CD8-positive, alpha-beta memory T cell (primary cell): ENCODE measurements around the gene TSPAN18. TPM values are rescaled to one million over a fixed set of nuclear protein-coding genes. Genes with fewer than 3 reads are reported as not detected.

Source experiments
- CTCF ChIA-PET: fragments of 350-600 bp; sonication (Branson Sonifier 250); formaldehyde crosslinking; loops from one replicate; lab custom pipeline; 2021; ENCODE audit warnings: antibody characterized with exemption; lab: Charles Lee
- POLR2A ChIA-PET: fragments of 350-600 bp; sonication (Branson Sonifier 250); formaldehyde crosslinking; loops from one replicate; lab custom pipeline; 2021; ENCODE audit warnings: antibody characterized with exemption; lab: Charles Lee
- DNase-seq, 5 donors: peaks; one replicate each; pipeline versions ENCODE4 v3.0.0 to v3.0.0-alpha.2; 2020 to 2022; ENCODE audit warnings: mixed read lengths in 1 of 5
- H3K27ac ChIP-seq: one replicate; pipeline ENCODE4 v1.7.0; 2013; ENCODE audit warnings: low read depth, mild to moderate bottlenecking, low read length, moderate library complexity
- H3K27me3 ChIP-seq: 2 replicates; pipeline ENCODE4 v1.7.0; 2013; ENCODE audit warnings: low read length, mild to moderate bottlenecking; ENCODE audit not compliant: insufficient read depth, poor library complexity, severe bottlenecking
- H3K36me3 ChIP-seq: 2 replicates; pipeline ENCODE4 v1.7.0; 2013; ENCODE audit warnings: mild to moderate bottlenecking, low read length, moderate library complexity; ENCODE audit not compliant: insufficient read depth
- H3K4me1 ChIP-seq: 2 replicates; pipeline ENCODE4 v1.7.0; 2013; ENCODE audit warnings: mild to moderate bottlenecking, low read length, moderate library complexity; ENCODE audit not compliant: insufficient read depth
- H3K4me3 ChIP-seq: 2 replicates; pipeline ENCODE4 v1.7.0; 2013; ENCODE audit warnings: mild to moderate bottlenecking, low read length
- H3K9me3 ChIP-seq: 2 replicates; pipeline ENCODE4 v1.7.0; 2013; ENCODE audit warnings: mild to moderate bottlenecking, low read length
- H3K27ac Mint-ChIP-seq, 8 donors: one replicate each; pipeline ENCODE4 v1.8.0; 2020 to 2021; ENCODE audit warnings: mixed read lengths in 8 of 8, mild to moderate bottlenecking in 6 of 8, inconsistent platforms in 3 of 8, moderate library complexity in 3 of 8
- H3K27me3 Mint-ChIP-seq, 2 donors: one replicate each; pipeline ENCODE4 v1.8.0; 2020 to 2021; ENCODE audit warnings: mixed read lengths in 2 of 2, mild to moderate bottlenecking in 1 of 2, moderate library complexity in 1 of 2
- H3K36me3 Mint-ChIP-seq, 3 donors: one replicate each; pipeline ENCODE4 v1.8.0; 2020 to 2021; ENCODE audit warnings: mixed read lengths in 3 of 3, inconsistent platforms in 1 of 3, mild to moderate bottlenecking in 1 of 3
- H3K4me1 Mint-ChIP-seq, 3 donors: one replicate each; pipeline ENCODE4 v1.8.0; 2020 to 2021; ENCODE audit warnings: mixed read lengths in 3 of 3, inconsistent platforms in 1 of 3, mild to moderate bottlenecking in 1 of 3
- H3K4me3 Mint-ChIP-seq, 7 donors: one replicate each; pipeline ENCODE4 v1.8.0; 2020 to 2021; ENCODE audit warnings: mixed read lengths in 7 of 7, mild to moderate bottlenecking in 6 of 7, moderate library complexity in 4 of 7, inconsistent platforms in 2 of 7
- H3K9me3 Mint-ChIP-seq, 5 donors: one replicate each; pipeline ENCODE4 v1.8.0; 2020 to 2022; ENCODE audit warnings: mixed read lengths in 5 of 5, mild to moderate bottlenecking in 3 of 5, moderate library complexity in 2 of 5, inconsistent platforms in 1 of 5
- polyA plus RNA-seq: library from polyadenylated mRNA; unstranded; fragments of 300-500 nt; fragmentation: Illumina TruSeq; gene quantifications from one replicate; pipeline ENCODE4 v1.2.3, GENCODE V29; 2021
- total RNA-seq, 2 experiments: library from RNA; stranded (reverse); gene quantifications; one replicate each; pipeline ENCODE4 v1.2.3, GENCODE V29; 2021

TSPAN18 gene
- total and polyA plus RNA-seq, 3 experiments from 2014 or later: 0.60 to 15.1 (median 1.2) TPM

DNA sequence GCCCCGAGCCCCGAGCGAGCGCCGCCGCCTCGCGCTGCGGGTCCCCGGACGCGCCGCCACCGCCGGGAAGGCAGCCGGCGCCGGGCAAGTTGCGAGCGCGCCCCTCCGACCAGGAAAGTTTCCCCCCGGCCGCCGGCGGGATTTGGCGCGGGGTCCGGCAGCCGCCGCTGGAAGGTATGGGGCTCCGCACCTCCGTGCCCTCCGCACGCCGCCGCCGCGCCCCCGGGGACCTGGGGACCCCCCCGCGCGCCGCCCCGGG lies 281 bp downstream of the TSPAN18 start:
- Mint-ChIP-seq H3K9me3 (no peaks in the 10 kb centered on the region), H3K27ac (no peak overlapping the region), H3K4me3 (peak overlapping the region in 1 of 7 donors; percentile 87), H3K27me3 (peaks cover 11% of the 10 kb centered on the region in 2 donors), H3K4me1 (peaks cover 33 to 50% (median 46%) of the 10 kb centered on the region in 3 donors), H3K36me3 (peaks cover 0 to 1% (median 0%) of the 10 kb centered on the region in 3 donors)
- Histone ChIP-seq H3K36me3 (no peaks in the 10 kb centered on the region), H3K27ac (no peak overlapping the region), H3K4me1 (peaks cover 38% of the 10 kb centered on the region), H3K9me3 (no peaks in the 10 kb centered on the region), H3K4me3 (peak overlapping the region; percentile 71), H3K27me3 (peaks cover 7% of the 10 kb centered on the region)
- ChIA-PET POLR2A (no interaction called here), CTCF (no interaction called here)
- DNase-seq: no peak

DNA sequence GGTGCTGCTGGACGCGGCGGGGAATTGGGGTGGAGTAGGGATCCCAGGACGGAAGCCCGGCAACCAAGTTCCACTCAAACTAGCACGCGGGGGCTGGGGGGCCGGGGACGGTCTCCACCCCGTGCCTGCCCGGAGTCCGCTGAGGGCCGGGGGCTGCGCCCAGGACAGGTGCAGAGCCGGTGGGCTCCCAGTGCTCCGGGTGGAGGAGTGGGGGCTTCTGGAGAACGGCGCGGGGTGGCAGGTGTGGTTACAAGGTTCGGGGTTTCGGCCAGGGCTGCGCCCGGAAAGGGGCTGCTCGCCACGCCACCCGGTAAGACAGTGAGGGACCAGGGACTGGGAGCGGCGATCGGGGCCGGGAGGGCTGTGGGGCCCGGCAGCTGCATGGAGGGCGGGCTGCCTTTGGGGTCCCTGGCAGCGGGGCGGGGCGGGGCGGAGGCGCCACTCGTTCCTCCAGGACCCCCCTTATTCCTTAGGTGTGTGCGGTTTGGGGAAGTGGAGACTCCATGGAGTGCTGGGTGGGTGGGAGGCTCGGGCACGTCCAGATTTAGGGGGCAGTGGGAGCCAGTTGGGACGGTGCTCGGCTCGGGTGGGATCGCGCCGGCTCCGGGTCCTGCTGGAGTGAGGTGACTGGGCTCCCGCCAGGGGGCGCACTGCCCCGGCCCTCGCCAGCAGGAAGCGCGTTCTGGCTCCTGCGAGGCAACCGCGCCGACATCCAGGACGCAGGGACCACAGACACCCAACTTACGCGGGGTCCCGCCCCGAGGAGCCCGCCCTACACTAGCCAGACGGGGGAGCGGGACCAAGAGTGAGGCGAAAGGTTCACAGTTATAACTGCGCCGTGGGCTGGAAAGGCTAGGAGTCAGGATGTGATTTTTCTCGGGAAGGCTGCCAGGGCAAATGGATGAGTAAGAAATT lies 868 bp downstream of the TSPAN18 start:
- DNase-seq: peak; percentile 70 to 81 (median 75)
- Histone ChIP-seq H3K9me3 (no peaks in the 10 kb centered on the region), H3K4me1 (peaks cover 38% of the 10 kb centered on the region), H3K36me3 (no peaks in the 10 kb centered on the region), H3K27ac (no peak overlapping the region), H3K27me3 (peaks cover 7% of the 10 kb centered on the region), H3K4me3 (peak overlapping the region; percentile 71)
- Mint-ChIP-seq H3K36me3 (peaks cover 0 to 1% (median 0%) of the 10 kb centered on the region in 3 donors), H3K4me1 (peaks cover 35 to 55% (median 46%) of the 10 kb centered on the region in 3 donors), H3K9me3 (no peaks in the 10 kb centered on the region), H3K27me3 (peaks cover 11% of the 10 kb centered on the region in 2 donors), H3K27ac (peak overlapping the region in 7 of 8 donors; percentile 9 to 91 (median 84)), H3K4me3 (peak overlapping the region; percentile 82 to 95 (median 87))
- CTCF ChIA-PET: interaction anchor here (0.9 kb wide), 1 partner anchor 21 kb away, joined by 3 read pairs; no protein-coding TSS in a partner anchor
- POLR2A ChIA-PET: no interaction called here

DNA sequence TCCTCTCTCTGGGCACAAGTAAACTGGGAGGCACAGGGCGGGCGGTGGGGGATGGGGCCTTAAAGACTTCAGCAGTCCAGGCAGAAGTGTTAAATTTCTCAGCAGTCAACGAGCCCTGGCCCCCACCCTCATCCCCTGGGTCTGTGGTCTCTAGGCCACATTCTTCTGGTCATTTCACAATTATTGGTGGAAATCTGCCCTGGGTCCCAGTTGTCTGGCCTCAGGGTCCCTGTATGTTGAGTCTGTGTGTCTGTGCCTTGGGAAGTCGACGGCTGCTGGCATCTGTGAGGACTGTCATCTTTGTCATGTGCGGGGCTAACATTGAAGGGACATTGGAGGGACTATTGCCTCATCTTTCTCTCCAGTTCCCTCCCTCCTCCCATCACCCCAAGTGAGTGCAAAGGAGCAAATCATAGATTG lies 1.7 kb downstream of the TSPAN18 start:
- POLR2A ChIA-PET: no interaction called here
- H3K27me3 Mint-ChIP-seq: peaks cover 11% of the 10 kb centered on the region in 2 donors
- H3K27me3 ChIP-seq: peaks cover 7% of the 10 kb centered on the region

DNA sequence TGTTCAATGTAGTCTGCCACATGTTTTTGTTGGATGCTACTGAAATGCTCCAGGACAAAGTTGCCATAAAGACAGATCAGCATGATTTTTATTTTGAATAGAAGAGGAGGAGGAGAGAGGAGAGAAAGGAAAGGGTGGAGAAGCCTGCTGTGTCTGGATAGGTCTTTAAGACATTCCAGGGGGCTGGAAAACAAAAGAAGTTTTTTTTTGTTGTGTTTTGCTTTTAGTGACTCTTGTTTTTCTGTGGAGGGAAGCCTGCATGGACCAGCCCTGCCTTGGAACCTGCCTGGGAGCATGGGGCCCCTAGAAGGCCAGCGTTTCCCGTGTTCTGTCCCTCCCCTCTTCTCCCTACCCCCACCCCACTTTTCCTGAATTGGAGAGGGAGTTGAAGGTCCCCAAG lies 2.3 kb downstream of the TSPAN18 start:
- peak overlapping the region in 4 of 8 donors; percentile 25 to 89 (median 79) for H3K27ac Mint-ChIP-seq
- H3K4me3 Mint-ChIP-seq: peak overlapping the region; percentile 82 to 95 (median 87)
- H3K27me3 Mint-ChIP-seq: peaks cover 10 to 13% of the 10 kb centered on the region in 2 donors

More for the DNA sequence above, 1.7 kb downstream of the TSPAN18 start:
- H3K4me1 ChIP-seq: peaks cover 40% of the 10 kb centered on the region
- no peak for DNase-seq
- peak overlapping the region; percentile 82 to 95 (median 87) for H3K4me3 Mint-ChIP-seq
- peaks cover 0 to 1% (median 0%) of the 10 kb centered on the region in 3 donors for H3K36me3 Mint-ChIP-seq
- H3K9me3 Mint-ChIP-seq: no peaks in the 10 kb centered on the region
- peaks cover 38 to 62% (median 46%) of the 10 kb centered on the region in 3 donors for H3K4me1 Mint-ChIP-seq
- peak overlapping the region in 7 of 8 donors; percentile 25 to 92 (median 80) for H3K27ac Mint-ChIP-seq
- peak overlapping the region; percentile 71 for H3K4me3 ChIP-seq
- CTCF ChIA-PET: no interaction called here
- no peaks in the 10 kb centered on the region for H3K9me3 ChIP-seq
- H3K27ac ChIP-seq: no peak overlapping the region
- H3K36me3 ChIP-seq: no peaks in the 10 kb centered on the region

DNA sequence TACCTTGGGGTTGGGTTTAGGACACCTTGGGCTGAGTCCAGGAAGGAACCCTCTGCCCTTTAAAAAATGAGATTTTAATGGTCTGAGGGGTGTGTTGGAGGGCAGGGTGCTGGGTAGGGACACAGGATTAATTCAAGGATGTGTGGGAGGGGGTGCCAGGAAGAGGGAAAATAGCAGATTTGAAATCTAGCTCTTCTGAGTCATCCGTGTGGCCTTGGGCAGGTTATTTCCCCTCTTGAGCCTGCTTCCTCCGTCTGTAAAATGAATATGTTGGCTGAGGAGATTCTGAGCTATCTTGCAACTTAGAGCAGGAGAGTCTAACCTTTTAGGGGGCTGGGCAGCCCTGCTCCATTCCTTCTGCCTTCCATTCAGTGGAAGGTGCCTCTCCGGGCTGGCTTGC lies 3.0 kb downstream of the TSPAN18 start:
- Mint-ChIP-seq H3K27me3 (peaks cover 10 to 15% of the 10 kb centered on the region in 2 donors), H3K4me1 (peaks cover 39 to 70% (median 50%) of the 10 kb centered on the region in 3 donors), H3K9me3 (no peaks in the 10 kb centered on the region), H3K27ac (peak overlapping the region in 3 of 8 donors; percentile 30 to 43 (median 33)), H3K36me3 (peaks cover 0 to 1% (median 0%) of the 10 kb centered on the region in 3 donors), H3K4me3 (peak overlapping the region in 5 of 7 donors; percentile 9 to 88 (median 29))
- peaks cover 42% of the 10 kb centered on the region for H3K4me1 ChIP-seq
- ChIA-PET POLR2A (no interaction called here), CTCF (interaction anchor here (1.0 to 1.2 kb wide), 3 partner anchors 113 to 182 kb away, joined by 3 to 5 read pairs (median 4); no protein-coding TSS in a partner anchor)
- peaks cover 7% of the 10 kb centered on the region for H3K27me3 ChIP-seq
- no peak overlapping the region for H3K4me3 ChIP-seq
- no peaks in the 10 kb centered on the region for H3K36me3 ChIP-seq
- no peaks in the 10 kb centered on the region for H3K9me3 ChIP-seq
- no peak for DNase-seq
- no peak overlapping the region for H3K27ac ChIP-seq

More for the DNA sequence above, 2.3 kb downstream of the TSPAN18 start:
- Mint-ChIP-seq H3K9me3 (no peaks in the 10 kb centered on the region), H3K4me1 (peaks cover 39 to 65% (median 49%) of the 10 kb centered on the region in 3 donors), H3K36me3 (peaks cover 0 to 1% (median 0%) of the 10 kb centered on the region in 3 donors)
- Histone ChIP-seq H3K4me1 (peaks cover 42% of the 10 kb centered on the region), H3K4me3 (no peak overlapping the region), H3K27me3 (peaks cover 7% of the 10 kb centered on the region), H3K36me3 (no peaks in the 10 kb centered on the region), H3K27ac (no peak overlapping the region), H3K9me3 (no peaks in the 10 kb centered on the region)
- CTCF ChIA-PET: no interaction called here
- POLR2A ChIA-PET: no interaction called here
- DNase-seq: no peak

DNA sequence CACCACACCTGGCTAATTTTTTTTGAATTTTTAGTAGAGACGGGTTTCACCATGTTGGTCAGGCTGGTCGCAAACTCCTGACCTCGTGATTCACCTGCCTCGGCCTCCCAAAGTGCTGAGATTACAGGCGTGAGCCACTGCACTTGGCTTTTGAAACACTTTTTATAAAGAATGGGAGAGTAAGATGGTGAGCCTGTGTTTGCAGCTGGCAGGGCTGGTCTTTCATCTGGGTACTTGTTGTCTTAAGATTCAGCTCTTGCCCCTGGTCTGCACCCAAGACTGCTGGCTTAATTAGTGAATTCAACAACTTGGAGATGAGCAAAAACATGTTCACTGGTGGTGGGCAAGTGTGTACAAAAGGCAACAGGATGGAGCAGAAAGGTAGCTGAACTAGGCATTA lies 4.0 kb downstream of the TSPAN18 start:
- Histone ChIP-seq H3K36me3 (no peaks in the 10 kb centered on the region), H3K4me3 (no peak overlapping the region), H3K27ac (no peak overlapping the region), H3K4me1 (peaks cover 36% of the 10 kb centered on the region), H3K9me3 (no peaks in the 10 kb centered on the region), H3K27me3 (peaks cover 7% of the 10 kb centered on the region)
- Mint-ChIP-seq H3K9me3 (no peaks in the 10 kb centered on the region), H3K27ac (no peak overlapping the region), H3K4me3 (peak overlapping the region in 2 of 7 donors; percentile 51 to 63), H3K4me1 (peaks cover 36 to 61% (median 45%) of the 10 kb centered on the region in 3 donors), H3K36me3 (peaks cover 0 to 1% (median 0%) of the 10 kb centered on the region in 3 donors), H3K27me3 (peaks cover 10 to 15% of the 10 kb centered on the region in 2 donors)
- no peak for DNase-seq
- CTCF ChIA-PET: interaction anchor here (1.5 kb wide), 1 partner anchor 13 kb away, joined by 3 read pairs; no protein-coding TSS in a partner anchor
- POLR2A ChIA-PET: no interaction called here

DNA sequence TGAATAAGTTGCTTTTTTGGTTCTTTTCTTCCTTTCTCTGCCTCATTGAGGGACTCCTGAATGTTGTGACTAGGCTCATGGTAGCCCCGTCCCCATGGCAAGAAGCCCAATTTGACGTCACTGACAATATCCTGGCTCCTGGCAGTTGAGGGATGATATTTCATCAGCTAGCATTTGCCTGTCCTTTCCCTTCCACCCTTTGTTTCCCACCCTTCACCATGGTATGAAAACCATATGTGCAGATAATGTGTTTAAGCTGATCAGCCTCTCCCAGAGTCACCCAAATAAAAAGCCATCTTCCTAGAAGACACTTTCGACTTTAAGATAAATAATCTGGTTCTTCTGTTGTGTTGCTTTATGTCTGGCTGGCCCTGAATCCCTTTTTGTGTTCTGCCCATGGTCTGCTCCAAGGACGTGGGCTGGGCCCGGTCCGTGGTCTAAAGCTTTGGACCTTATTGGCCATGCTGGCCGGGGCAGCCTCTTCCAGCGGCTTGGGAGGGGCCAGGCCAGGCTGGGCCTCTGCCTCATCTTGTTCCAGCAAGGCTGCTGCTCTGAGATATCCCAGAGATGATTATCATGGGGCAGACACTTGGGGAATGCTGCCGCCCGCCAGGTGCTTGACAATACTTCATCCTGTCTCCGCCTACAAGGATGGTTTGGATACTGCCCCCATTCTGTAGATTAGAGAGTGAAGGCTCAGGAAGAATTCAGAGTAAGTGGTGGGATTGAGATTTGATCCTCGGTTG lies 5.1 kb downstream of the TSPAN18 start:
- Mint-ChIP-seq H3K36me3 (peaks cover 0 to 2% (median 1%) of the 10 kb centered on the region in 3 donors), H3K4me1 (peaks cover 31 to 60% (median 40%) of the 10 kb centered on the region in 3 donors), H3K4me3 (peak overlapping the region in 1 of 7 donors; percentile 45), H3K27me3 (peaks cover 10 to 15% of the 10 kb centered on the region in 2 donors), H3K9me3 (no peaks in the 10 kb centered on the region), H3K27ac (peak overlapping the region in 1 of 8 donors; percentile 54)
- Histone ChIP-seq H3K36me3 (no peaks in the 10 kb centered on the region), H3K4me1 (peaks cover 28% of the 10 kb centered on the region), H3K27ac (no peak overlapping the region), H3K9me3 (no peaks in the 10 kb centered on the region), H3K27me3 (peaks cover 7% of the 10 kb centered on the region), H3K4me3 (no peak overlapping the region)
- ChIA-PET CTCF (interaction anchor here (1.5 kb wide), 1 partner anchor 12 kb away, joined by 3 read pairs; no protein-coding TSS in a partner anchor), POLR2A (no interaction called here)
- DNase-seq: no peak
